ENCODE data around the gene ADAMTS4. TPM values are rescaled to one million over a fixed set of nuclear protein-coding genes. Genes with fewer than 3 reads are reported as not detected.

ADAMTS4 gene
- total and polyA plus RNA-seq, 9 of the 15 experiments (the other 6 are each of a cell fraction or from before 2014, with no cell fraction given): 0.07 to 3.7 (median 0.41) TPM

GRCh38 chr1:161200992-161201835 is 2.4 kb upstream of the ADAMTS4 start (continued):
- TF ChIP-seq ATF6 (CRISPR knock-in tag; IDR thresholded peaks at IDR 0.05) (no peak), ZNF24 (IDR thresholded peaks at IDR 0.05) (no peak), KLF10 (CRISPR knock-in tag; IDR thresholded peaks at IDR 0.05) (no peak), CXXC5 (CRISPR knock-in tag; IDR thresholded peaks at IDR 0.05) (no peak), NR2C1 (IDR thresholded peaks at IDR 0.05) (no peak), NR2C1 (tag; IDR thresholded peaks at IDR 0.05) (peak; percentile 21; the same call in 1 of the 2 replicates), ZNF324 (CRISPR knock-in tag; IDR thresholded peaks at IDR 0.05) (no peak), RREB1 (CRISPR knock-in tag; IDR thresholded peaks at IDR 0.05) (peak; percentile 20; the same call in 1 of the 2 replicates), FOXK1 (CRISPR knock-in tag; IDR thresholded peaks at IDR 0.05; ENCODE audit: borderline replicate concordance) (peak; percentile 67; the same call in 1 of the 2 replicates), BRCA1 (IDR thresholded peaks at IDR 0.05) (no peak), BRCA1 (CRISPR knock-in tag; IDR thresholded peaks at IDR 0.05) (no peak), NFIX (CRISPR knock-in tag; IDR thresholded peaks at IDR 0.05; ENCODE audit: low read depth) (no peak), SAFB2 (IDR thresholded peaks at IDR 0.05; ENCODE audit: borderline replicate concordance, low read depth, low read length, severe bottlenecking) (no peak), TAF15 (IDR thresholded peaks at IDR 0.05; ENCODE audit: low read depth, low read length) (no peak), CUX1 (CRISPR knock-in tag; IDR thresholded peaks at IDR 0.05) (no peak)
